ENCODE results near the gene ASB3. TPM values are rescaled to one million over a fixed set of nuclear protein-coding genes. Genes with fewer than 3 reads are reported as not detected.
"Not testable (repeated sequence)": the region's sequence is repeated elsewhere in the genome, so short reads cannot be mapped to it uniquely, and the experiment has no call there.

ASB3 gene, protein sequence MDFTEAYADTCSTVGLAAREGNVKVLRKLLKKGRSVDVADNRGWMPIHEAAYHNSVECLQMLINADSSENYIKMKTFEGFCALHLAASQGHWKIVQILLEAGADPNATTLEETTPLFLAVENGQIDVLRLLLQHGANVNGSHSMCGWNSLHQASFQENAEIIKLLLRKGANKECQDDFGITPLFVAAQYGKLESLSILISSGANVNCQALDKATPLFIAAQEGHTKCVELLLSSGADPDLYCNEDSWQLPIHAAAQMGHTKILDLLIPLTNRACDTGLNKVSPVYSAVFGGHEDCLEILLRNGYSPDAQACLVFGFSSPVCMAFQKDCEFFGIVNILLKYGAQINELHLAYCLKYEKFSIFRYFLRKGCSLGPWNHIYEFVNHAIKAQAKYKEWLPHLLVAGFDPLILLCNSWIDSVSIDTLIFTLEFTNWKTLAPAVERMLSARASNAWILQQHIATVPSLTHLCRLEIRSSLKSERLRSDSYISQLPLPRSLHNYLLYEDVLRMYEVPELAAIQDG
- 31.2 TPM for polyA plus RNA-seq (2013, experiment 1 of 4)
- 31.6 TPM for polyA plus RNA-seq (2013, experiment 2 of 4)
- polyA plus RNA-seq (2013, experiment 3 of 4): 24.7 TPM
- 27.8 TPM for polyA plus RNA-seq (2013, experiment 4 of 4)

DNA sequence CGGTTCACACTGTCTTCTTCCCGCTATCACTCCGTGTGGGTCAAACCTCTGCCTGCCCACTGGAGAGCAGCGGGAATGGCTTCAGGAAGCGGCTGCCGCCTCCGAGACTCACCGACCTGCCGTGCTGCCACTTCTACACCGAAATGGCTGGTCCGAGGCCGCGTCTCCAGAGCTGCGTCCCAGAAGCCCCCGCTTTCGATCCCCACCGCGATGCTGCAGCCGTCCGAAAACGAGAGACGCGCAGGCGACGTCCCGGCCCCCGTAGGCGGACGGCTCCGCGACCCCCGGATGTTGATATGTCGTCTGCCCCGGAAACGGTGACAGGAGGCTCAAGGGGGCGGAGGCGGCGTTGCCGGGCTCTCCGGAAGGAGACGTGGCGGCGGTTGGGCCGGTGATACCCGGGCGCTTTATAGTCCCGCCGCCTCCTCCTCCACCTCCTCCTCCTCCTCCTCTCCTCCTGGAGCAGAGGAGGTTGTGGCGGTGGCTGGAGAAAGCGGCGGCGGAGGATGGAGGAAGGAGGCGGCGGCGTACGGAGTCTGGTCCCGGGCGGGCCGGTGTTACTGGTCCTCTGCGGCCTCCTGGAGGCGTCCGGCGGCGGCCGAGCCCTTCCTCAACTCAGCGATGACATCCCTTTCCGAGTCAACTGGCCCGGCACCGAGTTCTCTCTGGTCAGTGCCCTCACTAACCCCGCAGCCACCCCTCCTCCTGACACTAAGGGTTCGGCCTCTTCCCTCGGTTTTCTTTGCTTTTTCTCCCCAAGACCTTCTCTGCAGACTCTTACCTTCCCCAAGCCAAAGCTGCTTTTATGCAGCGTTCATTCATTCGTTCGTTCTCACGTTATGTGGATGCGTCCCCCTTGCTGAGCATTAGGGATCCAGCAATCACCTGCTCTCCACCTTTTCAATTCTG lies at the start of gene ASB3, which contains the start of gene ERLEC1:
Gene ASB3 (minus strand): TSS at position 249 of the 909 bp plus-strand sequence. CDS start 21,381 bp downstream, outside the sequence.
Gene ERLEC1 (plus strand): TSS at position 340 of the 909 bp plus-strand sequence. CDS start 167 bp downstream, at position 507.
- Histone ChIP-seq H3K9me3 (ENCODE audit: control insufficient read depth, low read length) (no peaks in the 10 kb centered on the region), H3K27me3 (ENCODE audit: control insufficient read depth, insufficient read depth, low read length, poor library complexity, severe bottlenecking) (no peaks in the 10 kb centered on the region), H3K4me3 (ENCODE audit: insufficient read depth, low read depth, low read length) (peak within 1 kb of the TSS; percentile 77), H3K27ac (ENCODE audit: insufficient read depth, low read depth, low read length, poor library complexity, severe bottlenecking) (peak within 1 kb of the TSS; percentile 70), H3K4me1 (ENCODE audit: control insufficient read depth, insufficient read depth, low read length) (peaks cover 22% of the 10 kb centered on the region), H3K36me3 (ENCODE audit: control insufficient read depth, insufficient read depth, low read length) (no peaks in the 10 kb centered on the region)
- WGBS, 2 experiments: 0% methylated on average over 72 to 77 of the region's 77 CpGs

DNA sequence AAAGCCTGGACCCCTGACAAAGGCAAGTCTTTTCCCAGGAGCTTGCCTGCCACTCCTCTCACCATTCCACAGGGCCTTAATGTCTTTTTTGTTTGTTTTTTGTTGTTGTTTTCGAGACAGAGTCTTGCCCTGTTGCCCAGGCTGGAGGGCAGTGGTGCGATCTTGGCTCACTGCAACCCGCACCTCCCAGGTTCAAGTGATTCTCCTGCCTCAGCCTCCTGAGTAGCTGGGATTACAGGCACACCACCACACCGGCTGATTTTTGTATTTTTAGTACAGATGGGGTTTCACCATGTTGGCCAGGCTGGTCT lies 43.2 kb upstream of the ASB3 start:
- not testable (repeated sequence) for H3K27ac ChIP-seq (ENCODE audit: insufficient read depth, low read depth, low read length, poor library complexity, severe bottlenecking); H3K27me3 ChIP-seq (ENCODE audit: control insufficient read depth, insufficient read depth, low read length, poor library complexity, severe bottlenecking); H3K36me3 ChIP-seq (ENCODE audit: control insufficient read depth, insufficient read depth, low read length); H3K4me1 ChIP-seq (ENCODE audit: control insufficient read depth, insufficient read depth, low read length); H3K9me3 ChIP-seq (ENCODE audit: control insufficient read depth, low read length); H3K4me3 ChIP-seq (ENCODE audit: insufficient read depth, low read depth, low read length)
- 79 to 86% methylated on average over 4 of the region's 4 CpGs for WGBS, 2 experiments

DNA sequence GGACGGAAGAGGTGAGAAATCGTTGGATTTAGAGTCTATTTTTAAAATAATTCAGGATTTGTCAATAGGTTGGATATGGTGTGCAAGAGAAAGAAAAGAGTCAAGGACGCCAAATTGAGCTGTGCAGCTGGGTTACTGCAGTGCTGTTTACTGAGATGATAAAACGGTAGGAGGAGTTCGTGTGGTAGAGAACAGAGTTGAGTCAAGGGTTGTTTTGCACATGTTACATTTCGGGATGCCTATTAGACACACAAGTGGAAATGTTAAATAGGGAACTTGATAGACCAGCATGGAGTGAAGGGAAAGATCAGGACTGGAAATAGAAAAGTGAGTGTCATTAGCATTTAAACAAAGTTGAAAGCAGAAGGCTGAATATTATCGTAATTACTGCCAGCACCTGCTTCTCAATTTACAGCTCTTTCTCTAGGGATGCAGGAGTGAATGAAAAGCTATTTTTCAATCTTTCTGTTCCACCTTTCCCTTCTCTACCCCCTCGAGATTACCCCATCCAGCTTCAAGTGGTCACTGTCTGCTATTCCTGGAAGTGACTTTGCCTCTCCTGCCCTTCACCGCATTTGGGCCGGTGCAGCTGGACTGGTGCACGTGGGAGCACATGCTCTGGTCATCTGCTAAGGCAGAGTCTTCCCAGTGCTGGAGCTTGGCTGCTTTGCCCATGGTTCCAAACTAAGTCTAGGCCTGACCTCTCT lies 42.7 kb upstream of the ASB3 start:
- H3K4me3 ChIP-seq (ENCODE audit: insufficient read depth, low read depth, low read length): no peak overlapping the region

DNA sequence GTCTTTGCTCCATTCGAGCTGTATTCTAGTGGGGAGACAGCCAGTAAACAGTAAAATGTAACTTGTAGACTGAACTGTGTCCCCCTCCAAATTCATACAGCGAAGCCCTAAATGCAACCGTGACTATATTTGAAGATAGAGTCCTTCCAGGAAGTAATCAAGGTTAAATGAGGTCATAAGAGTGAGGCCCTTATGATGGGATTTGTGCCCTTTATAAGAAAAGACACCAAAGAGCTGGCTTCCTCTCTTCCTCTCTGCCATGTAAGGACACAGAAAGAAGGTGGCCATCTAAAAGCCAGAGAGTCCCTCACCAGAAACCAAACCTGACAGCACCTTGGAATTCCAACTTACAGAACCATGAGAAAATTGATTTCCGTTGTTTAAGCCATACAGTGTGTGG lies 41.6 kb upstream of the ASB3 start:
- no peaks in the 10 kb centered on the region for H3K27me3 ChIP-seq (ENCODE audit: control insufficient read depth, insufficient read depth, low read length, poor library complexity, severe bottlenecking)
- H3K9me3 ChIP-seq (ENCODE audit: control insufficient read depth, low read length): no peaks in the 10 kb centered on the region
- H3K36me3 ChIP-seq (ENCODE audit: control insufficient read depth, insufficient read depth, low read length): no peaks in the 10 kb centered on the region
- 96 to 99% methylated on average over 4 of the region's 4 CpGs for WGBS, 2 experiments
- no peak overlapping the region for H3K4me3 ChIP-seq (ENCODE audit: insufficient read depth, low read depth, low read length)
- peaks cover 7% of the 10 kb centered on the region for H3K4me1 ChIP-seq (ENCODE audit: control insufficient read depth, insufficient read depth, low read length)
- no peak overlapping the region for H3K27ac ChIP-seq (ENCODE audit: insufficient read depth, low read depth, low read length, poor library complexity, severe bottlenecking)

More for the DNA sequence above, 42.7 kb upstream of the ASB3 start:
- Histone ChIP-seq H3K36me3 (ENCODE audit: control insufficient read depth, insufficient read depth, low read length) (no peaks in the 10 kb centered on the region), H3K4me1 (ENCODE audit: control insufficient read depth, insufficient read depth, low read length) (peaks cover 7% of the 10 kb centered on the region), H3K9me3 (ENCODE audit: control insufficient read depth, low read length) (no peaks in the 10 kb centered on the region), H3K27ac (ENCODE audit: insufficient read depth, low read depth, low read length, poor library complexity, severe bottlenecking) (no peak overlapping the region), H3K27me3 (ENCODE audit: control insufficient read depth, insufficient read depth, low read length, poor library complexity, severe bottlenecking) (no peaks in the 10 kb centered on the region)
- 86 to 91% methylated on average over 11 of the region's 11 CpGs for WGBS, 2 experiments

DNA sequence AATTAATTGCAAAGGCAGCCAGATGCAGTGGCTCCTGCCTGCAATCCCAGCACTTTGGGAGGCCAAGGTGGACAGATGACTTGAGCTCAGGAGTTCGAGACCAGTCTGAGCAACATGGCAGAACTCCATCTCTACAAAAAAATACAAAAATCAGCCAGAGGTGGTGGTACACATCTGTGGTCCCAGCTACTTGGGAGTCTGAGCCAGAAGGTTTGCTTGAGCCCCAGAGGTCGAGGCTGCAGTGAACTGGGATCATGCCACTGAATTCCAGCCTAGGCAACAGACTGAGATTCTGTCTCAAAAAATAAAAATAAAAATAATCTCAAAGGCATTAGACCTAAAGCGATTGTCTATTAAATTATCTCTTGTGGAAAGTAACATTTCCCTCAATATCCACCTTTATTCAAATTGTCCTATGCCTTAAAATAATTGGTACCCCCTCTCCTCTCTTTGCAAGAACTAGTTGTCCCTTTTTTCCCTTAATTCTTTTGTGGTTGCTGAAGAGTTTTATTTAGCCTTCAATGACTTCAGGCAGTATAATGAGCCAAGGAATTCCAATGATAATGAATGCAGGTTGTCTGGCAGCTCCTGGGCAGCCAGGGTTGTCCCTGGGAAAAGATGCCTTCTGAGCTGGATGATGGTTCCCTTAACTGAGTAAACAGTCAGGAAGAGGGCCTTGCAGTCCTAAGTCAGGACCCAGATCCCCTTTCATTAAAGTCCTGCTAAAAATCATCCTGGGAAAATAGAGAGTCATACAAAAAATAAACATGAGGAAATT lies 40.8 kb upstream of the ASB3 start:
- Histone ChIP-seq H3K27me3 (ENCODE audit: control insufficient read depth, insufficient read depth, low read length, poor library complexity, severe bottlenecking) (no peaks in the 10 kb centered on the region), H3K27ac (ENCODE audit: insufficient read depth, low read depth, low read length, poor library complexity, severe bottlenecking) (no peak overlapping the region), H3K9me3 (ENCODE audit: control insufficient read depth, low read length) (no peaks in the 10 kb centered on the region), H3K36me3 (ENCODE audit: control insufficient read depth, insufficient read depth, low read length) (no peaks in the 10 kb centered on the region), H3K4me3 (ENCODE audit: insufficient read depth, low read depth, low read length) (no peak overlapping the region), H3K4me1 (ENCODE audit: control insufficient read depth, insufficient read depth, low read length) (peaks cover 7% of the 10 kb centered on the region)
- WGBS, 2 experiments: 91 to 98% methylated on average over 3 of the region's 3 CpGs

DNA sequence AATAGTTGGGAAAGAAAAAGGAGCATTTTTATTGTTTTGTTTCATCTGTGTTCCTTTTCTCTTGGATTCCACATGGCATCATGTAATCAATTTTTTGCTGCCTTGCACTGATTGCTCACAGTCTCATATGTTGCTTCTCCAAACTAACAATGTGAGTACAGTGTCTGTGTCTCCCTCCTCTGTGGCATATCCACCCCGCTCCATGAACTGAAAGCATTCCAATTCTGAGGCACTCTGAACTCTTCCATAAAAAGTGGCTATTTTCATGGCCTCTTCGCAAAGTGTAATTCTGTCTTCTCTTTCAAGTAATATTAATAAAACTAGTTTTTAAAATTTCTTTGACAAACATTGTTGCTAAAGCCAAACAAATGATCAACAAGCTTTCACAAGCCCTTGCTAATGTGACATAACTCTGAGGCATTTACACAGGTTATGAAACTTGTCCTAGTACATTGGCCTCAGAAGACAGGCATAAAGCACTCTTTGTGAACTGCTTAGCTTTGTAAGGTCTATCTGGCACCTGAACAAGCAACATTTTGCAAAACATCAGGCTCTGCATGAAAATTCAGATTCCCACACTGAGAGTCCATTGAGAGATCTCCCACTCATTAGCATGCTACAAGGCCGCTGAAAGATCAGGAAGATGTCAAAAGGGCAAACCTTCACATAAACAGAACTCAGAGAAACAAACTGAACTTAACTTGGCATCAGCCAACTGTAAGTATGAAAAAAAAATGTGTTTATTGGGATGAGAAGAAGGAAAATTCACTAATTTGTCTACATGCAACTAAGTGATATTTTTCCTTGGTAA lies 40.0 kb upstream of the ASB3 start:
- H3K27me3 ChIP-seq (ENCODE audit: control insufficient read depth, insufficient read depth, low read length, poor library complexity, severe bottlenecking): no peaks in the 10 kb centered on the region
- H3K27ac ChIP-seq (ENCODE audit: insufficient read depth, low read depth, low read length, poor library complexity, severe bottlenecking): no peak overlapping the region
- 80 to 85% methylated on average over 3 of the region's 3 CpGs for WGBS, 2 experiments
- H3K4me3 ChIP-seq (ENCODE audit: insufficient read depth, low read depth, low read length): no peak overlapping the region
- peaks cover 7% of the 10 kb centered on the region for H3K4me1 ChIP-seq (ENCODE audit: control insufficient read depth, insufficient read depth, low read length)
- no peaks in the 10 kb centered on the region for H3K9me3 ChIP-seq (ENCODE audit: control insufficient read depth, low read length)
- no peaks in the 10 kb centered on the region for H3K36me3 ChIP-seq (ENCODE audit: control insufficient read depth, insufficient read depth, low read length)

DNA sequence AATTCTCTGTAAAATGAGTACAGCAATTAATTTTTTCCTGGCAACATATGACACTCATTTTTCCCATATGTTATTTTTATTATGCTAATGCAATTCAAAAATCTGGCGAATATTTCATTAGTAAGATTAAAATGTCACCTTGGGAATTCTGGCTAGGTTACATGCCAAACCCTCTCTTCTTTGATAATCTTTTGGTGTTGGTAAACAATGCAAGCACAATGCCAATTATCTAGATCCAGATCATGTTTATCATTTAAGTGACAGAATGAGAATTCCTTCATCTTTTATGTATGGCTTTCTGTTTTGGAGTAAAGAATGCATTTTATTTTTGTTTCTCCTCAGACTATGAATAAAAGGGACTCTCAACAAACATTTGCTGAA lies 39.3 kb upstream of the ASB3 start:
- Histone ChIP-seq H3K27me3 (ENCODE audit: control insufficient read depth, insufficient read depth, low read length, poor library complexity, severe bottlenecking) (no peaks in the 10 kb centered on the region), H3K4me1 (ENCODE audit: control insufficient read depth, insufficient read depth, low read length) (peaks cover 7% of the 10 kb centered on the region), H3K36me3 (ENCODE audit: control insufficient read depth, insufficient read depth, low read length) (no peaks in the 10 kb centered on the region), H3K4me3 (ENCODE audit: insufficient read depth, low read depth, low read length) (no peak overlapping the region), H3K27ac (ENCODE audit: insufficient read depth, low read depth, low read length, poor library complexity, severe bottlenecking) (no peak overlapping the region), H3K9me3 (ENCODE audit: control insufficient read depth, low read length) (no peaks in the 10 kb centered on the region)
- 100% methylated on average over 1 of the region's 1 CpG; no CpG with 5 or more reads in 1 of the 2 experiments for WGBS, 2 experiments

DNA sequence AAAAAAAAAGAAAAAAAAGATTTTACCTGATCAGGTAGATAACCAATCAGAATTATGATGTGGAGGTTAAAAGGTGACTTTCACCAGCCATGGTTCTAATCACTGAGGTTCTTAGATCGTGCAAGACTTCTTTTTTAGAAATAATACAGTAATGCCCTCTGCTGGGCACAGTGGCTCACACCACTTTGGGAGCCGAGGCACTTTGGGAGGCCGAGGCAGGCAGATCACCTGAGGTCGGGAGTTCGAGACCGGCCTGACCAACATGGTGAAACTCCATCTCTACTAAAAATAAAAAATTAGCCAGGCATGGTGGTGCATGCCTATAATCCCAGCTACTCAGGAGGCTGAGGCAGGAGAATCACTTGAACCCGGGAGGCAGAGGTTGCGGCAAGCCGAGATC lies 36.9 kb upstream of the ASB3 start:
- not testable (repeated sequence) for H3K36me3 ChIP-seq (ENCODE audit: control insufficient read depth, insufficient read depth, low read length); H3K27me3 ChIP-seq (ENCODE audit: control insufficient read depth, insufficient read depth, low read length, poor library complexity, severe bottlenecking); H3K4me1 ChIP-seq (ENCODE audit: control insufficient read depth, insufficient read depth, low read length); H3K27ac ChIP-seq (ENCODE audit: insufficient read depth, low read depth, low read length, poor library complexity, severe bottlenecking); H3K4me3 ChIP-seq (ENCODE audit: insufficient read depth, low read depth, low read length); H3K9me3 ChIP-seq (ENCODE audit: control insufficient read depth, low read length)
- 91 to 94% methylated on average over 9 of the region's 9 CpGs for WGBS, 2 experiments

DNA sequence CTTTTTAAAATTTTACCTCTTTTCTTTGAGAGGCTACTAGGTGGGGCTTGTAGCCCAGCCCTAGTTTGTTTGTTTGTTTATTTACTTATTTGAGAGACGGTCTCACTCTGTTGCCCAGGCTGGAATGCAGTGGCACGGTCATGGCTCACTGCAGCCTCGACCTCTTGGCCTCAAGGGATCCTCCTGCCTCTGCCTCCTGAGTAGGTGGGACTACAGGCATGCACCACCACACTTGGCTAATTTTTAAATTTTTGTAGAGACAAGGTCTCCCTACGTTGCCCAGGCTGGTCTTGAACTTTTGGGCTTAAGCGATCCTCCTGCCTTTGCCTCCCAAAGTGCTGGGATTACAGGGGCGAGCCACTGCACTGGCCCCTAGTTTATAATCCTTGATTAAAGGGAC lies 35.1 kb upstream of the ASB3 start:
- H3K27ac ChIP-seq (ENCODE audit: insufficient read depth, low read depth, low read length, poor library complexity, severe bottlenecking): no peak overlapping the region

More for the DNA sequence above, 35.1 kb upstream of the ASB3 start:
- Histone ChIP-seq H3K4me1 (ENCODE audit: control insufficient read depth, insufficient read depth, low read length) (peaks cover under 1% of the 10 kb centered on the region), H3K4me3 (ENCODE audit: insufficient read depth, low read depth, low read length) (no peak overlapping the region), H3K27me3 (ENCODE audit: control insufficient read depth, insufficient read depth, low read length, poor library complexity, severe bottlenecking) (no peaks in the 10 kb centered on the region), H3K9me3 (ENCODE audit: control insufficient read depth, low read length) (no peaks in the 10 kb centered on the region), H3K36me3 (ENCODE audit: control insufficient read depth, insufficient read depth, low read length) (no peaks in the 10 kb centered on the region)
- 95% methylated on average over 6 of the region's 6 CpGs for WGBS, 2 experiments

All from ectodermal cell (in vitro differentiated cells).